Fibroblast of skin of right quadriceps (primary cell): ENCODE measurements around the gene EYS.

Experiments
- DNase-seq: peaks from one replicate; pipeline ENCODE4 v3.0.0-alpha.2; 2013

The EYS gene

DNA sequence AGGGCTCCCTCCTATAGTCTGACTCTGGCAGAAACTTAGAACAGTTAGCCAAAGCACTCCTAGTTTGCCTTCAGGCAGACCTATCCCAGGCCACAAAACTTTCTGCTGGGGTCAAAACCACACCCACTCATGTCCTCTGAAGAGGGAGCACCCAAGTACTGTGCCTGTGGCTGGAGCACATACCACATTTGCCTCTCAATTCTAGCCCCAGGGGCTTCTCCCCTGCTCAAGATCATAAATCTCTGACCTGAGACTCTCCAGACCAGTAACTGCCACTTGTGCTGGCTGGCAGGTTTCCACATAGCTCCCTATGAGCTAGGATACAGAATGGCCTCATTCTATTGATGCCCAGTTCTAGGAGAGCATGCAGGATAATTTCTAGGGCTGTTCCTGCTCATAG, 781.0 kb downstream of the EYS start:
- DNase-seq, result no peak

DNA sequence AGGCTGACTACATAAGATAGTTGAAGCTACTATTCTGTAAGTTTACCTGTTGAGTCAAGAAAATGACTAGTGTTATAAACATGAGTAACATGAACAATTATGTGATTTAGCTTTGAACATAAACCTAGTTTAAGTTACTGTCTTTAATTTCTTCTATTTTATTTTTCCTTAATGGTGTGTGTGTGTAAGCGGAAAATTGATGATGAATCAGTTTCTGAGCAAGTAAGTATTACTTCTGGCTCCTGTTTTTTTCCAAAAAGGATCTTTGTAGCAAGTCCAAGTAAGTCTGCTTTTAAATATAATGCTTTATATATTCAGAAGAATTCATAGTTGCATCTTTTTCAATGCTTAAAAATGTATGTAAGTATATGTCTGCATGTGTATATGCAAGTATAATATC, 786.8 kb downstream of the EYS start:
- DNase-seq, result no peak

DNA sequence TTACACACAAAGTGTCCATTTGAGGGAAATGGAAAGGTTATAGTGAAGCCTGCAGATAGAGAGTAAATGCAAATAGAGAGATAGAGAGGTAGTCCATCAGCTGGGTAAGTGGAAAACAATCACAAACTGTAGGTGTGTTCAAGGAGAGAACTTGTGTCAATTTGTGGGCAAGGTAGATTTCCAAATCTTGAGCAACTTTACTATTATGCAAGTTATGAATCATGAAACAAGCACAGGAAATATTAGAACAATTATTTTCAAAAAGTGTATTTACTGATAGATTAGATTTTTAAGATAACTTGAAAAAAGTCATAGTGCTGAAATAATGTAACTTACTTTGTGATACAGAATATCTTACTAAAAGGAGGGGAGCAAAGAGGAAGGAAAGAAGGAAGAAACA, 792.9 kb downstream of the EYS start:
- DNase-seq, result no peak

DNA sequence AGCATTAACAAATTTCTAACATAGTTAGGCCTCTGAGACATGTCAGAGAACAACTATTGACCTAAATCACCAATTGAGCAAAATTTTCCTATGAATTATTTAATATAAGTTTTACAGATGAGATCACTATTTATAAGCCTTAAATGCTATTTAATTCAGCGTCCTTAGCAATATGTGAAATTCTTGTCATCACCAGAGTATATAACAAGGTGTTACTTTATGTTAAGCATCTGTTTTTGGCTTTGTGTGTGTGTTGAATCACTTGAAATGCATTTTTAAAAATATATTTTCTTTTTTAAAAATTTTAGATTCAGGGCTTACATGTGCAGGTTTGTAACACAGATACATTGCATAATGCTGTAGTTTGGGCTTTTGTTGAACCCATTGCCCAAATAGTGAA, 794.1 kb downstream of the EYS start:
- no peak for DNase-seq

DNA sequence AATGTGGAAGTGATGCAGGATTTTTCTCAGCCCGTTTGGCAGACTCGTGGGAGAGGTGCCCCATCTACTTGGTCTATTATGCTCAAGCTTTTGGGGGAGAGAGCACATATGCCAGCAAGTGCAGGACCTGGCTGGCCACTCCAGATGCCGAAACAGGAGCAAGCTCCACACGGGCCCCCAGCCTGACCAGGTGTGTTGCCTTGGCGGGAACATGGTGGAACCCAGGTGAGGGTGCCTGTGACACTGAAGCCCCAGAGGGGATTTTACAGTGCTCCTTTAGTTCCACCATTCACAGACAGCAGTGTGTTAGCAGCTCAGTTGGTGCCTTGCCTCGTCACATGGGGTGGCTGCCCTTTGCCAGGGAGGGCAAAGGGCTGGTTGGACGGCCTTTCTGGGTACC, 798.9 kb downstream of the EYS start:
- DNase-seq, result no peak

DNA sequence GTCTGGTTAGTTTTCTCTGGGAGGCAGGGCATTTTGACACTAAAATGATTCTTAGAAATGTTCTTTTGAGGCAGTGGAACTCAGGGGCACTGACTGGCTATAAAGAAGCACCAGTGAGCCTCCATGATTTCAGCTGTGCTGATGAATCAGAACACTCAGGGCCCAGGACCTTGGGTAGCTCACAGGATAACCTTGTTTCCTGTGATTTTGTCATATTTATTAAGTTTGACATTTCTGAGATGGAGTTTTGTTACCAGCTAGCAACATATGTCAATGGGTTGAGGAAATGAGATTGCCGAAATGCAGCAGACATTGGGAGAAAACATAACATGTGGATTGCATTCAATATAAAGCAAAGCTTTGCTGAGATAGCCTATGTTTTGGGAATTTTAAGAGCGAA, 802.4 kb downstream of the EYS start:
- DNase-seq, result no peak

DNA sequence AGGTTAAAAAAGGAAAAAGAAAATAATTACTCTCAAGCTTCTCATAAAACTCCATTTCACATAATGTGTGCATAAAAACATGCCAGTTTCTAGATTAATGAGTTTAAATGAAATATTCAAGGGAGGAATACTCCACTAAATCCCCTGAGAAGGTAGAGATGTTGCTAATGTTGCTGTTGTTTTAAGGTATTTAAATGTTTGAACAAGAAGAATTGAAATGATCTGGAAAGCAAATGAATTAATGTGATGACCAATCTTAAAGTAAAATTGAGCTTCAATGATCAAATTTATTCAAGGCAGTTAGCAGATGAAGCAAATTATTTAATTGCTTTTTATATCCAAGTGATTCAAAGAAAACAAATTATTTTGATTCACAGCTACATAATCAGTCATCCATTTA, 804.4 kb downstream of the EYS start:
- no peak for DNase-seq

DNA sequence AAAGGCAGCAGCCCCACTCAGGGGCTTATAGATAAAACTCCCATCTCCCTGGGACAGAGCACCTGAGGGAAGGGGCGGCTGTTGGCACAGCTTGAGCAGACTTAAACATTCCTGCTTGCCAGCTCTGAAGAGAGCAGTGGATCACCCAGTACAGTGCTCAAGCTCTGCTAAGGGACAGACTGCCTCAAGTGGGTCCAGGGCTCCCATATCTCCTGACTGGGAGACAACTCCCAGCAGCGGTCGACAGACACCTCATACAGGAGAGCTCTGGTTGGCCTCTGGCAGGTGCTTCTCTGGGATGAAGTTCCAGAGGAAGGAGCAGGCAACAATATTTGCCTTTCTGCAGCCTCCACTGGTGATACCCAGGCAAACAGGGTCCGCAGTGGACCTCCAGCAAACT, 810.1 kb downstream of the EYS start:
- no peak for DNase-seq

DNA sequence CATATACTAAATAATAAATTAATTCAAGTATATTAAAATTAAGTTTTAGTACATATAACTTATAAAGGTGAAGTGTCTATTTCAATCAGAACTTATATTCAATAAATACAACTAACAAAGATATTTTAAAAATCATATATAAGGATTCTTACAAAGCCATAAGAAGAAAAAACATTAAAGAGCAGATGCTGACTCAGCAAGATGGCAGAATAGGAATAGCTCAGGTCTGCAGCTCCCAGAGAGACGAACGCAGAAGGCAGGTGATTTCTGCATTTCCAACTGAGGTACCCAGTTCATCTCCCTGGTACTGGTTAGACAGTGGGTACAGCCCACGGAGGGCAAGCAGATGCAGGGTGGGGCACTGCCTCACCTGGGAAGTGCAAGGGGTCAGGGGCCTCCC, 811.1 kb downstream of the EYS start:
- DNase-seq, result no peak

DNA sequence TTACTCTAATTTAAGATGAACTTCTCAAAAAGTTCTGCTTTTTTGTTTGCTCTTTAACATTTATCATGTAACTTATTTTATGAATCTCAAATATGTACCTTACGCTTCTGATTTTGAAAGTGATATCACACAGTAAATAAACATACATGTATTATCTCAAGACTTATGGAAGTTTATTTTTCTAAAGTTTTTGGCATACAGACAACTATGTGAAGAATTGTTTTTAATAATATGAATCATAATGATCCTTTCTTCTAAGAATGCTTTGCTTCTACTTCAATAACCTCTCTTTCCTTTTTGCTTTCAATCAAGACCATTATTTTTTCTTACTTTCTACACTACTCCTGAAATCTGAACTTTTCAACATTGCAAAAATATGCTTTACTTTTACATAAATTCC, 816.4 kb downstream of the EYS start:
- DNase-seq, result no peak

DNA sequence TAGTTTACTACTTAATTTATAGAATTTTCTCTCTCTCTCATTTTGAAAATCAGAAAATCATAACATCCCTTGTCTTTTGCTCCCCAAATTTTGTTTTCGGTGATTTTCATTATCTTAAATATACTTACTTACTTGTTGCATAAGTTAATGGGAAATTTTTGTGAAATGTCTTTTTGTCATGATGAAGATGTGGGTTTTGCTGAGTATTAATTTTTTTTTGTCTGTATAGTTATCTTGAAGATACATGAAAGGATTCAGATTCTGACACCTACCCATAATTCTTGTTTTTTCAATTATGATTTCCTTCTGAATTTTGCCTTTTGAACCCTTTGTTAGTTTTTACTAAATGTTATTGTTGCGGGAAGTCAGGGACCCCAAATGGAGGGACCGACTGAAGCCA, 817.9 kb downstream of the EYS start:
- DNase-seq, result no peak

DNA sequence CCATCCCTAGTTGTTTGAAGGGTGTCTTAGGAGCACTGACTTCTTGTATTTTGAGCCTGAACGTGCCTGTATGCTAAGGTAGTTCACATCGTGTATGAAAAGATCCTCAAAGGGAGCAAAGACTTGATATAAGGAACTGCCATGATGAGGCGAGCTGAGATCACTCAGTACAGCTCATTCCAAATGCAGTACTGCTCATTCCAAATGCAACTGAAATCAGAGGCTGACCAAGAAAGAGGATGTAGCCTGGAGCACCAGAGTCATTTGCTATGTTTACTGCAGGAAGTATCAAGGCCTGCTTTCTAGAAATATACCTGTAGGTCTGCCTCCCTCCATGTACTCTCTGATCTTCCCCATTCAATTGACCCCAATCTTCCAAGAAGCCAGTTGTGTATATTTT, 832.2 kb downstream of the EYS start:
- no peak for DNase-seq

DNA sequence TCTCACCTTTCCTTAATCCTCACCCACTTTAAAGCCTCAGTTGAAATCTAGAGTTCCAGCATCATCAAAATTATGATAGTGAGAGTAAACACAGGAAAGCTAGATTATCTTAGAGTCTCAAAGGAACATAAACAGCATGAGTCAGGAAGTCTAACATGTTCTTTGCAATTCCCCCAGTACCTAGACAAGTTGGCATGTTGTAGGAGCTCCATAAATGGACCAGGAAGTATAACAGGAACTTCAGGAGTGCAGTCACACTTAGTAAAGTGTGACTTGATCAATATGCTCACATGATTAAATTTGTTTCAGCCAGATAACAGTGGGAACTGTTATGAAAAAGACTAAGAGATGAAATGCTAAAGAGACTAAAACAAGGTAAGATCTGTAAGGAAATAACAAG, 834.4 kb downstream of the EYS start:
- no peak for DNase-seq

DNA sequence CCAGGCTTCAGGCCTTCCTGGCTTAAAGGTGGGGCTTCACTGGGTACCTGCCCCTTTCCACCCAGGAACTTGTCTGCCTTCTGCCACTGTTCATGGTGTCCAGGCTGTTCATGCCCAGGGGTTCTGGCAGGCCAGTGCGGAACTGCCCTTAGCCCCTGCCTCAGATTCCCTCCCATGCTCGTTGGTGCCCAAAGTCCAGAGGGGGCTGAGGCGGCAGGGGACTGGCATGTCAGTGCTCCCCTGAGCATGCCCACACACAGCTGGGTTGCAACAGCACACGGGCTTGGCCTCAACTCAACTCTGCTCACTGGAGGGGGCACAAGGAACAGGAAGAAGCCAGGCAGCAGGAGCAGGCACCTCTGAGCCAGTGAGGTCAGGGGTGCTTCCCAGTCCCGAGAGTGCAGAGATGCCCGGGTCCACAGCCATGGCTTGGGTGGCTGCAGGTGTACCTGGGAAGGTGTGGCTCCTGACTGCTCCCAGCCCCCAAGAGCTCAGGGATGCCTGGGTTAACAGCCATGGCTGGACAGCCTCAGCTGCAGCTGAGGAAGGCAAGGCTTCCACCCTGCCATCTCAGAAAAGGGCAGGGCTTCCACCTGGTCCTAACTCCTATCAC, 845.9 kb downstream of the EYS start:
- no peak for DNase-seq

DNA sequence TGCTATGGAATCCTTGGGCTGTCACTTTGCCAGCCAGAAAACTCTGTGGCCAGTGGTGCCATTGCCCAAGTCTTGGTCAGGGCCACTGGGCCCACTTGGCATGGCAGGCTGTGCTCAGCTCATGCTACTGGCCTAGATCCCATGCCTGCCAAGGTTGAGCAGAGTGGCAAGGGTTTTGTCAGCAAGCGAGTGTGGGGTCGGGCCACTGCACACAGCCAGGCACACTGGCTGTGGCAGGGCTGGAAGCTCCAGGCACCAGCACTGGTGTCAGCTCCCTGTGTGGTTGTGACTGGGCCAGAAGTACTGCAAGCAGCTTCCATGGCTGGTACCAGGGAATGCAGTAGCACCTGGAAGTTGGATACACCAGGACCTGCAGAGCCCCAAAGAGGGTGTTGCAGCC, 846.8 kb downstream of the EYS start:
- DNase-seq, result no peak

DNA sequence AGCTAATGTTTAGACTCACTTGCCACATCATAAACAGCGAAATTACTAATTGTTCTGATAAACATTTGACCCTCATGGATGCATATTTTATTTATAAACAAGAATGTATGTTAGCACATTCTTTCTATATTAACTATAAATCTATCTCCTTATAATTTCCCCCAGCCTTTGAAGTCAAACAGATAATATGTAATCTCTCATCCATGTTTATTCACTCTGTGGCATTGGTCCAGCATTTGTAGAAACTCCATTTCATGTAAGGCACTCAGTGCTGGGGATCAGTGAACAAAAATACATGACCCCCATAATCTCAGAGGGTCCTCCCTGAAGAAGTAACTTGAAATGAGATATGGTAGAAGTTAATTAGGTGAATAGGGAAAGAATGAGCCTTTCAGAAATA, 856.9 kb downstream of the EYS start:
- no peak for DNase-seq

DNA sequence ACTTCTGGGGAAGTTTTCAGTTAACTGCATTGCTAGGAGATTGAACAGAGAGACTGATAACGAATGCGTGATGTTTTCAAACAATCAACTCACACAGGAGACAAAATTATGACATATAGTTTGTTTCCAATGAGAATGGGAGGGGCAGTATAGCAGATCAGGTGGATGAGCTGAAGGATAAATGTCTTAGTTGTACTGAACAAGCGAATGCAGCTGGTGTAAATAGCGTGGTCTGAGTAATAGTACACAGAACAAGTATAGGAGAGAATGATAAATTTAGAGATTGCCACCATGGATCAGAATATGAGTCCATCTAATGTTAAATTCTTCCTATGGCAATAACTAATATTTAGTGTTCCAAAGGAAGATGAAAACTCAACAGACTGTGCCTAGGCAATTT, 858.6 kb downstream of the EYS start:
- no peak for DNase-seq

DNA sequence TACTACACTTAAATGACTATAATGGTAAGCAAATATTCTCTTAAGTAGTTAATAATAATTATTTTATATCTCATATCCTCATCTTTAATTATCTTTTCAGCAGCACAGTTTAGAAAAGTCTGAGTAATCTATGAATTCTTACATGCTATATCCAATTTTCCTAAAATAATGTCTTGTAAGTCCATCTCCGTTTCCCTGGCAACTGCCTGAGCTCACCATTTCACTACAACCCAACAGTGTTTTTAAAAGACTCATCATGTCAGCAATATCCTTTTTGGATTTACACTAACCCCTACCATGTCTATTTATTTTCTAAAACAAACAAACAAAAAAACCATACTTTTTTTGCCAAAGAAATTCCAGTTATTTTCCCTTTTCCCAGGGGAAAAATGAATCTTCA, 859.6 kb downstream of the EYS start:
- no peak for DNase-seq

DNA sequence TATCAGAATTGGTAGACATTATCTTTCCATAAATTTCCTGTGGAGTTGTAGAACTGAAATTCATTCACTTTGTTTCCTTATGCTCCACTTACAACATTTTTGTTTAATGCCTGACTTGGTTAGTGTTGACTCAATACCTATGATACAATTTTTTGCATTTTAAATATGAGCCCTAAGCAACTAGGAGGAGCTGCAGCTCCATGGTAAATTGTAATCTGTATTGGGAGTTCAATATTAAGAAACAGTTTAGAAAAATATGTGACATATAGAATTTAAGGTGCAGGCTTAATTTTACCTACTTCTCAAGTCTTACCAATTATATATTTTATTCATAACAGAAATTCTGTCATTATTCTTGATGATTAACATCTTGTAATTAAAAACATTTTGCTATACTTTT, 868.3 kb downstream of the EYS start:
- no peak for DNase-seq

DNA sequence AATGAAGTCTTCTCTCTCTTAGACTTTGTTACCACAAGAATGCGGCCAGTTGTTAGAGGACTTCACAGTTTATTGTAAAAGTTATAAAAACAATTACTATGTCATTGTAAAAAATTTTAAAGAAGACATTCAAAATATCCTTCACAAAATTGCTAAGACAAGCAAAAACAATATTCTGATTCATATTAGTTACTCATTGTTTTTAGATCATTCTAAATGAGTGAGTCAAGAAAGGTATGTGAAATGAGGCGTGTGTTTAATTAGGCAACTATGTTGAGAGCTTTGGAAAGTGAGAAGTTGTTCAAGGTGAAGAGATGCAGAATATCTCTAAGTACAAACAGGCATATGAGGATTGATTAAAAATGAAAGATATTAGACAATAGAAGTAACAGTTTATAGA, 875.3 kb downstream of the EYS start:
- DNase-seq, result no peak

DNA sequence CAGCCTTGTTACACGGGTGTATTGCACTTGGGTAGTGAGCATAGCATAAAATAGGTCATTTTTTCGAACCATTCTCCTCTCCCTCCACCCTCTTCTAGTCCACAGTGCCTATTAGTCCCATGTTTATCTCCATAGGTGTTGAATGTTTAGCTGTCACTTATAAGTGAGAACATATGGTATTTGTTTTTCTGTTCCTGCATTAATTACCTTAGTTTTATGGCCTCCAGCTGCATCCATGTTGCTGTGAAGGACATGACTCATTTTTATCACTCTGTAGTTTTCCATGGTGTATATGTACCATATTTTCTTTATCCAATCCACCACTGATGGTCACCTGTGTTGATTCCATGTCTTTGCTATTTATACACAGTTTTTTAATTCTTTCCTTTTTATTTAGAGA, 889.5 kb downstream of the EYS start:
- DNase-seq, result no peak

DNA sequence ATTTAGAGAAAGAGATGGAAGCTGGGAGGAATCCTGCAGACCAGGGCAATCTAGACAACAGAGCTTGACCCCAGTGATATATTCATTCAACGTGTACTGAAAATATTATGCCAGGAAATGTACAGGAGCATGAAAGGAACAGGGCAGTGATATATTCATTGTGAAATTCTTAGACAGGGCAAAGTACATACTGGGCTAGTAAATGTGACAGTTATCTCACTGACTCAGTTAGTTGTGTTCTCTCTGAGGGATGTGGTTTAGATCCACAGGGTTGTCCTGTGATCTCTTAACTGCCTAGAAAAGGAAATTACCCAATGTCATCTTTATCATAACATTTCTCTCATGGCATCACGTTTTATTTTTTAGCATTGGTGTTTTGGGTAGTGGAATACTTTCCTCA, 891.3 kb downstream of the EYS start:
- no peak for DNase-seq

DNA sequence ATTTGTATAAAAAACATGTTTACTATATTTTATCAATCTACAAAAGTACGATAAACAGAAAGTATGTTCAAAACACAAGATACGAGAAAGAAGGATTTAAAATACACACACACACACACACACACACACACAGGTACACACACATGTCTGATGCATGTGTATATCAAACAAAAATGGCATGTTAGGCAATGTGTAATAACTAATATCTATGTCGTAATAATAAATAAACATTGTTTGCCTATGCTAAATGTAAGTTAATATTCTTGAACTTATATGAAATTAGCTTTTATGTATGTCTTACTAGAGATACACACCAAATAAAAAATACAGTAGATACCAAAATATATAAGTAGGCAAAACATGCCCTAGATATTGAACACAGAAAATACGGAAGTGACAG, 894.9 kb downstream of the EYS start:
- DNase-seq, result no peak

DNA sequence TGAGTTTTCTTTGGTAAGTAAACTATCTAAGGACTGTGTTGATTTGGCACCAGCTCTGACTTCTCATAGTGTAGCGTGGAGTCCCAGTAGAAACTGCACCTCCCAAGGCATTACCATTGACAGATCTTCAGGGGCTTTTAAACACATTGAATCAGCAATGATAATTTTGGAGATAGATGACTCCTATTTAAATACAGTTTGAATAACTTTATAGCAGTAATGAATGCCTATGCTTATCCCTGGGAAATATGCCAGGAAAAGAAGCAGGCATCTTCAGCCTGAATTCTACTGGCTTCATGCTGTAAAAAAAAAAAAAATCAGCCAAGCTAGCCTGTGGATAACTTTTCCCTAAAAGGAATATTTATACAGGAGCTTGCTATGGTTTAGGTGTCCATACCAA, 895.9 kb downstream of the EYS start:
- no peak for DNase-seq

DNA sequence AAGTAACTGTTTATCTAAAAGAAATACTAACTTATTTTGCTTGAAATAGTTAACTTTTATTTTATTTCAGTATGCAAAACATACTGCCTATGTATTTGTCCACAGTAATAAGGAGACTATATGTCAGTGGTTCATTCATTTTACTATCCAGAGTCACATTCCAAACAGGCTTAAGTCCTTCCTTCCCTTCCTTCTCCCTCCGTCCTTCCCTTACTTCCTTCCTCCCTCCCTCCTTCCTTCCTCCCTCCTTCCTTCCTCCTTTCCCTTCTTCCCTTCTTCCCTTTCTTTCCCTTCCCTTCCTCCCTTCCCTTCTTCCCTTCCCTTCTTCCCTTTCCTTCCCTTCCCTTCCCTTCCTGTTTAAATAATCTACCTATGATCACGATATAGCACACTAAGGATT, 899.2 kb downstream of the EYS start:
- DNase-seq, result no peak
